Peyer's patch (tissue), 4 donors: ENCODE measurements around the gene HADH.

Experiments
- POLR2A ChIP-seq, 2 donors: fragments of 450-650 bp; IDR thresholded peaks; one replicate each; pipeline ENCODE4 v1.5.1; 2017; ENCODE audit warnings: antibody characterized with exemption in 2 of 2, mild to moderate bottlenecking in 2 of 2, moderate library complexity in 2 of 2
- TF ChIP-seq, protein P1 (sequence below), 6 experiments: fragments of 450-650 bp in 4 of 6; fragments of 200-600 bp in 2 of 6; sonication (generic) in 1 of 6; IDR thresholded peaks; one replicate each; pipeline ENCODE4 v1.5.1; 2017 to 2019; ENCODE audit warnings: antibody characterized with exemption in 6 of 6, mild to moderate bottlenecking in 3 of 6, moderate library complexity in 1 of 6

DNA sequence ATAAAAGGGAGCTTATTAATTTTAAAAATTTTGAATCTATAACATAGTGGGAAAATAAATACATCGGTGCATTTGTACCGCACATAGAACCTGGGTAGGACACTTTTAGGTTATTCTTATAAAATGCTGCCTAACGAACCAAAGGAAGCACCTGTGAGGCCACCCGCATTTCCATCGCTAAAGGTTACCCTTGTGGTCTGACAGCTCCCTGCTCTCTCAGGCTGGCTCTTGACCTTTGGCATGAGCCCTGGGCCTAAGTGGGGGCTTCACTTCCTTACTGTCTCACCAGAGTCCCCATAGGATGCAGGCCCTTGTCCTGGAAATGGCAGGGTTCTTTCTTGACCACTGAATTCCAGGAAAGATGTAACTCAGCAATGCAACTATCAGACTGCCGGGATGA, 46.0 kb downstream of the HADH start:
- TF ChIP-seq, protein P1, sequence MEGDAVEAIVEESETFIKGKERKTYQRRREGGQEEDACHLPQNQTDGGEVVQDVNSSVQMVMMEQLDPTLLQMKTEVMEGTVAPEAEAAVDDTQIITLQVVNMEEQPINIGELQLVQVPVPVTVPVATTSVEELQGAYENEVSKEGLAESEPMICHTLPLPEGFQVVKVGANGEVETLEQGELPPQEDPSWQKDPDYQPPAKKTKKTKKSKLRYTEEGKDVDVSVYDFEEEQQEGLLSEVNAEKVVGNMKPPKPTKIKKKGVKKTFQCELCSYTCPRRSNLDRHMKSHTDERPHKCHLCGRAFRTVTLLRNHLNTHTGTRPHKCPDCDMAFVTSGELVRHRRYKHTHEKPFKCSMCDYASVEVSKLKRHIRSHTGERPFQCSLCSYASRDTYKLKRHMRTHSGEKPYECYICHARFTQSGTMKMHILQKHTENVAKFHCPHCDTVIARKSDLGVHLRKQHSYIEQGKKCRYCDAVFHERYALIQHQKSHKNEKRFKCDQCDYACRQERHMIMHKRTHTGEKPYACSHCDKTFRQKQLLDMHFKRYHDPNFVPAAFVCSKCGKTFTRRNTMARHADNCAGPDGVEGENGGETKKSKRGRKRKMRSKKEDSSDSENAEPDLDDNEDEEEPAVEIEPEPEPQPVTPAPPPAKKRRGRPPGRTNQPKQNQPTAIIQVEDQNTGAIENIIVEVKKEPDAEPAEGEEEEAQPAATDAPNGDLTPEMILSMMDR (IDR thresholded peaks at IDR 0.05): no peak
- TF ChIP-seq POLR2A (IDR thresholded peaks at IDR 0.05): no peak
